ENCODE measurements around the gene MYO7B.

DNA sequence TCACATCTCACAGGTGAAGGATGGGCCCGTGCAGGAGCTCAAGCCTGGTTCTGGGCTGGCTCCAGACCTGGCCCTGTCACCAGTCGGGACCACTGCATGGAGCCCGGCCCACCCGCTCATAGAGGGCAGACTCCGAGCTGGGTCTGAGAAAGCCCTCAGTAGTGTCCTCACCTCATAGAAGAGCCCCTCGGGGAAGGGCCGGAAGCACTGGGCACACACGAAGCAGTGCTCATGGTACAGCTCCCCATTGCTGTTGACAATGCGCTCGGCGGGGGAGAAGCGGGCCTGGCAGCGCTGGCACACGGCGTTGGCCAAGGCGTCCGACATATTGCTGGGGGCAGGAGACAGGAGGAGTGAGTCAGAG is 121.7 kb downstream of the MYO7B start:
- TF ChIP-seq, protein P1, sequence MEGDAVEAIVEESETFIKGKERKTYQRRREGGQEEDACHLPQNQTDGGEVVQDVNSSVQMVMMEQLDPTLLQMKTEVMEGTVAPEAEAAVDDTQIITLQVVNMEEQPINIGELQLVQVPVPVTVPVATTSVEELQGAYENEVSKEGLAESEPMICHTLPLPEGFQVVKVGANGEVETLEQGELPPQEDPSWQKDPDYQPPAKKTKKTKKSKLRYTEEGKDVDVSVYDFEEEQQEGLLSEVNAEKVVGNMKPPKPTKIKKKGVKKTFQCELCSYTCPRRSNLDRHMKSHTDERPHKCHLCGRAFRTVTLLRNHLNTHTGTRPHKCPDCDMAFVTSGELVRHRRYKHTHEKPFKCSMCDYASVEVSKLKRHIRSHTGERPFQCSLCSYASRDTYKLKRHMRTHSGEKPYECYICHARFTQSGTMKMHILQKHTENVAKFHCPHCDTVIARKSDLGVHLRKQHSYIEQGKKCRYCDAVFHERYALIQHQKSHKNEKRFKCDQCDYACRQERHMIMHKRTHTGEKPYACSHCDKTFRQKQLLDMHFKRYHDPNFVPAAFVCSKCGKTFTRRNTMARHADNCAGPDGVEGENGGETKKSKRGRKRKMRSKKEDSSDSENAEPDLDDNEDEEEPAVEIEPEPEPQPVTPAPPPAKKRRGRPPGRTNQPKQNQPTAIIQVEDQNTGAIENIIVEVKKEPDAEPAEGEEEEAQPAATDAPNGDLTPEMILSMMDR (IDR thresholded peaks at IDR 0.05) = no peak
- no peak for TF ChIP-seq JUN (IDR thresholded peaks at IDR 0.05)
- TF ChIP-seq HDAC2 (IDR thresholded peaks at IDR 0.05) = no peak
- TF ChIP-seq RCOR1 (IDR thresholded peaks at IDR 0.05; ENCODE audit: low read depth, low read length) = no peak
- TF ChIP-seq, protein P2, sequence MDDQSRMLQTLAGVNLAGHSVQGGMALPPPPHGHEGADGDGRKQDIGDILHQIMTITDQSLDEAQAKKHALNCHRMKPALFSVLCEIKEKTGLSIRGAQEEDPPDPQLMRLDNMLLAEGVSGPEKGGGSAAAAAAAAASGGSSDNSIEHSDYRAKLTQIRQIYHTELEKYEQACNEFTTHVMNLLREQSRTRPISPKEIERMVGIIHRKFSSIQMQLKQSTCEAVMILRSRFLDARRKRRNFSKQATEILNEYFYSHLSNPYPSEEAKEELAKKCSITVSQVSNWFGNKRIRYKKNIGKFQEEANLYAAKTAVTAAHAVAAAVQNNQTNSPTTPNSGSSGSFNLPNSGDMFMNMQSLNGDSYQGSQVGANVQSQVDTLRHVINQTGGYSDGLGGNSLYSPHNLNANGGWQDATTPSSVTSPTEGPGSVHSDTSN (IDR thresholded peaks at IDR 0.05) = no peak
- TF ChIP-seq, protein P3, sequence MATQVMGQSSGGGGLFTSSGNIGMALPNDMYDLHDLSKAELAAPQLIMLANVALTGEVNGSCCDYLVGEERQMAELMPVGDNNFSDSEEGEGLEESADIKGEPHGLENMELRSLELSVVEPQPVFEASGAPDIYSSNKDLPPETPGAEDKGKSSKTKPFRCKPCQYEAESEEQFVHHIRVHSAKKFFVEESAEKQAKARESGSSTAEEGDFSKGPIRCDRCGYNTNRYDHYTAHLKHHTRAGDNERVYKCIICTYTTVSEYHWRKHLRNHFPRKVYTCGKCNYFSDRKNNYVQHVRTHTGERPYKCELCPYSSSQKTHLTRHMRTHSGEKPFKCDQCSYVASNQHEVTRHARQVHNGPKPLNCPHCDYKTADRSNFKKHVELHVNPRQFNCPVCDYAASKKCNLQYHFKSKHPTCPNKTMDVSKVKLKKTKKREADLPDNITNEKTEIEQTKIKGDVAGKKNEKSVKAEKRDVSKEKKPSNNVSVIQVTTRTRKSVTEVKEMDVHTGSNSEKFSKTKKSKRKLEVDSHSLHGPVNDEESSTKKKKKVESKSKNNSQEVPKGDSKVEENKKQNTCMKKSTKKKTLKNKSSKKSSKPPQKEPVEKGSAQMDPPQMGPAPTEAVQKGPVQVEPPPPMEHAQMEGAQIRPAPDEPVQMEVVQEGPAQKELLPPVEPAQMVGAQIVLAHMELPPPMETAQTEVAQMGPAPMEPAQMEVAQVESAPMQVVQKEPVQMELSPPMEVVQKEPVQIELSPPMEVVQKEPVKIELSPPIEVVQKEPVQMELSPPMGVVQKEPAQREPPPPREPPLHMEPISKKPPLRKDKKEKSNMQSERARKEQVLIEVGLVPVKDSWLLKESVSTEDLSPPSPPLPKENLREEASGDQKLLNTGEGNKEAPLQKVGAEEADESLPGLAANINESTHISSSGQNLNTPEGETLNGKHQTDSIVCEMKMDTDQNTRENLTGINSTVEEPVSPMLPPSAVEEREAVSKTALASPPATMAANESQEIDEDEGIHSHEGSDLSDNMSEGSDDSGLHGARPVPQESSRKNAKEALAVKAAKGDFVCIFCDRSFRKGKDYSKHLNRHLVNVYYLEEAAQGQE (IDR thresholded peaks at IDR 0.05) = no peak
- TF ChIP-seq RNF2 (IDR thresholded peaks at IDR 0.05; ENCODE audit: borderline replicate concordance, low read depth) = no peak
- TF ChIP-seq, protein P4, sequence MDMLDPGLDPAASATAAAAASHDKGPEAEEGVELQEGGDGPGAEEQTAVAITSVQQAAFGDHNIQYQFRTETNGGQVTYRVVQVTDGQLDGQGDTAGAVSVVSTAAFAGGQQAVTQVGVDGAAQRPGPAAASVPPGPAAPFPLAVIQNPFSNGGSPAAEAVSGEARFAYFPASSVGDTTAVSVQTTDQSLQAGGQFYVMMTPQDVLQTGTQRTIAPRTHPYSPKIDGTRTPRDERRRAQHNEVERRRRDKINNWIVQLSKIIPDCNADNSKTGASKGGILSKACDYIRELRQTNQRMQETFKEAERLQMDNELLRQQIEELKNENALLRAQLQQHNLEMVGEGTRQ (IDR thresholded peaks at IDR 0.05) = no peak
- TF ChIP-seq, protein P5, sequence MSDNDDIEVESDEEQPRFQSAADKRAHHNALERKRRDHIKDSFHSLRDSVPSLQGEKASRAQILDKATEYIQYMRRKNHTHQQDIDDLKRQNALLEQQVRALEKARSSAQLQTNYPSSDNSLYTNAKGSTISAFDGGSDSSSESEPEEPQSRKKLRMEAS (IDR thresholded peaks at IDR 0.05) = no peak
- no peak for TF ChIP-seq TP53 (CRISPR knock-in tag; IDR thresholded peaks at IDR 0.05)
- no peak for TF ChIP-seq RAD21 (conservative IDR thresholded peaks at IDR 0.05 in 1 of 2, IDR thresholded peaks at IDR 0.05 in 1 of 2)

Data from A549 (cell line).